Measurements from ENCODE around the gene FKBP6. TPM values are rescaled to one million over a fixed set of nuclear protein-coding genes. Genes with fewer than 3 reads are reported as not detected.
"Not testable (repeated sequence)": the region's sequence is repeated elsewhere in the genome, so short reads cannot be mapped to it uniquely, and the experiment has no call there.

The FKBP6 gene
- total RNA-seq, 1 donor from 2014 or later = not detected

DNA sequence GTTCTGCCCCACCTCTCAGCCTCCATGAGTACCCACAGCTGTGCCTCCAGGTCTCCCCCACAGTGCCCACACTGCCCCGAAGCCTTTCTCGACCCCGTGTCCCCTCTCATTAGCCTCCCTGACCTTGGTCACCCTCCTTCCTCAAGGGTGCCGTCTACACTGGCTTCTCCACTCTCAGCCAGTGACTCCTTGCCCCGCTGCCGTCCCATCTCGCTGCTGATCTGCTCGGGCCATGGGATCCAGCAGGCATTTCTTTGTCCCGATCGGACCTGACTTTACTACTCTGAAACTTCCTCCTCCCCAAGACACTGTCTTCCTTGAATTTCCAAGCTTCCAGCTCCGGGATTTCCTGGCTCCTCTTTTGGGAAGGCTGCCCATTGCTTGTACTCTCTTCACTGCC is 31.3 kb downstream of the FKBP6 start:
- Mint-ChIP-seq H3K9me3 (no peaks in the 10 kb centered on the region), H3K27ac (peak overlapping the region; percentile 31), H3K4me1 (ENCODE audit: unreplicated experiment) (peaks cover 11% of the 10 kb centered on the region), H3K27me3 (peaks cover 3% of the 10 kb centered on the region), H3K4me3 (no peak overlapping the region), H3K36me3 (no peaks in the 10 kb centered on the region)
- TF ChIP-seq CTCF (conservative IDR thresholded peaks at IDR 0.05) = no peak
- no peak for DNase-seq (ENCODE audit: extremely low spot score, unreplicated experiment)

- Mint-ChIP-seq H3K9me3 (no peaks in the 10 kb centered on the region), H3K4me1 (ENCODE audit: unreplicated experiment) (peaks cover 11% of the 10 kb centered on the region), H3K27me3 (peaks cover 3% of the 10 kb centered on the region), H3K36me3 (no peaks in the 10 kb centered on the region), H3K27ac (peak overlapping the region; percentile 41), H3K4me3 (no peak overlapping the region)
- TF ChIP-seq CTCF (conservative IDR thresholded peaks at IDR 0.05) = no peak
- DNase-seq (ENCODE audit: extremely low spot score, unreplicated experiment) = no peak
These were observed 31.9 kb downstream of the FKBP6 start for GRCh38 chr7:73359746-73360375.

DNA sequence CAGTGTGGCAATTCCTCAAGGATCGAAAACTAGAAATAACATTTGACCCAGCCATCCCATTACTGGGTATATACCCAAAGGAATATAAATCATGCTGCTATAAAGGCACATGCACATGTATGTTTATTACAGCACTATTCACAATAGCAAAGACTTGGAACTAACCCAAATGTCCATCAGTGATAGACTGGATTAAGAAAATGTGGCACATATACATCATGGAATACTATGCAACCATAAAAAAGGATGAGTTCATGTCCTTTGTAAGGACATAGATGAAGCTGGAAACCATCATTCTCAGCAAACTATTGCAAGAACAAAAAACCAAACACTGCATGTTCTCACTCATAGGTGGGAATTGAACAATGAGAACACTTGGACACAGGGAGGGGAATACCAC is 32.6 kb downstream of the FKBP6 start:
- not testable (repeated sequence) for H3K27me3 Mint-ChIP-seq; DNase-seq (ENCODE audit: extremely low spot score, unreplicated experiment); H3K27ac Mint-ChIP-seq; H3K4me3 Mint-ChIP-seq; H3K9me3 Mint-ChIP-seq; H3K36me3 Mint-ChIP-seq
- peaks cover 11% of the 10 kb centered on the region for H3K4me1 Mint-ChIP-seq (ENCODE audit: unreplicated experiment)

- H3K36me3 Mint-ChIP-seq = no peaks in the 10 kb centered on the region
These were observed 35.5 kb downstream of the FKBP6 start for GRCh38 chr7:73363225-73364005.

GRCh38 chr7:73364006-73364728 is 36.2 kb downstream of the FKBP6 start:
- Mint-ChIP-seq H3K9me3 (no peaks in the 10 kb centered on the region), H3K4me1 (ENCODE audit: unreplicated experiment) (peaks cover 7% of the 10 kb centered on the region), H3K27me3 (no peaks in the 10 kb centered on the region), H3K4me3 (no peak overlapping the region), H3K27ac (no peak overlapping the region), H3K36me3 (no peaks in the 10 kb centered on the region)
- TF ChIP-seq CTCF (conservative IDR thresholded peaks at IDR 0.05) = no peak
- DNase-seq (ENCODE audit: extremely low spot score, unreplicated experiment) = no peak

More at GRCh38 chr7:73363225-73364005, 35.5 kb downstream of the FKBP6 start:
- TF ChIP-seq CTCF (conservative IDR thresholded peaks at IDR 0.05) = no peak
- Mint-ChIP-seq H3K4me1 (ENCODE audit: unreplicated experiment) (peaks cover 7% of the 10 kb centered on the region), H3K27me3 (no peaks in the 10 kb centered on the region), H3K4me3 (no peak overlapping the region), H3K9me3 (no peaks in the 10 kb centered on the region), H3K27ac (no peak overlapping the region)
- DNase-seq (ENCODE audit: extremely low spot score, unreplicated experiment) = no peak

DNA sequence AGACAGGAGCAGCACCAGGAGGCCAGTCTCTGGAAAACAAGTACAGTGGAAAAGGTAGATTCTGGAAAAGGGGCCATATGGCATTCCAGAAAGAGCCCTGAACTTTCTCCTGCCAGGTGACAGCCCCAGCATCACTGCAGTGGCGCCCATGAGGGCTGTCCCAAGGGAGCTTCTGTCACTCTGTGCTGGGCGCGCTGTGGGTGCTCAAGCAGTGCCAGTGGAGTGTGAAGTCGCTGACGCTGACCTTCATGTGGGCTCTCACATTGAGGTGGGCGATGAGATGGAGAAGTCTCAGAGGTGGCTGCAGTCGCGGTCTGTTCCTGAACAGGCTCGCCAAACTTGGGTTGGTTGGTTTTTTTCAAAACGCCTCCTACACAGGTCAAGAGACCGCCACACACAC is 38.2 kb downstream of the FKBP6 start:
- Mint-ChIP-seq H3K4me1 (ENCODE audit: unreplicated experiment) (peaks cover 7% of the 10 kb centered on the region), H3K4me3 (no peak overlapping the region), H3K9me3 (no peaks in the 10 kb centered on the region), H3K27ac (no peak overlapping the region), H3K36me3 (no peaks in the 10 kb centered on the region), H3K27me3 (no peaks in the 10 kb centered on the region)
- no peak for DNase-seq (ENCODE audit: extremely low spot score, unreplicated experiment)
- TF ChIP-seq CTCF (conservative IDR thresholded peaks at IDR 0.05) = no peak
